ENCODE results near the gene NKX6-2.

Gene NKX6-2

DNA sequence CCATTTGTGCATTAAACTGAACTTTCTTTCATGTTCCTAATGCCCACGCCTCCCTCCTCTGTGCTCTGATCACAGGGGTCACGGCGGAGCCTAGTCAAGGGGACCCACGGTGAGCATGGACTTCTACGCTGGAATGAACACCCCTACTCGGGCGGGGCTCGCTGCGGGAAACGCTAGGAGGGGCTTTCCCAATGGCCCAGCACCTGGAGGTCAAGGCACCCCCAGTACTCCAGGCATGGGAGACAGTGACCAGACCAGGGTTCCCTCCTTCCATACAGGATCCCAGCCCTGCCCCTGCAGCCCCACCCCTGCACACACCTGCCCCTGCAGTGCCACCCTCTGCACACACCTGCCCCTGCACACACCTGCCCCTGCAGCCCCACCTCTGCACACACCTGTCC, 27.1 kb upstream of the NKX6-2 start:
- no peak for DNase-seq (ENCODE audit: low read depth in 3 of 3)

GRCh38 chr10:132812520-132812919, 26.6 kb upstream of the NKX6-2 start:
- DNase-seq (ENCODE audit: low read depth in 3 of 3) = no peak

DNA sequence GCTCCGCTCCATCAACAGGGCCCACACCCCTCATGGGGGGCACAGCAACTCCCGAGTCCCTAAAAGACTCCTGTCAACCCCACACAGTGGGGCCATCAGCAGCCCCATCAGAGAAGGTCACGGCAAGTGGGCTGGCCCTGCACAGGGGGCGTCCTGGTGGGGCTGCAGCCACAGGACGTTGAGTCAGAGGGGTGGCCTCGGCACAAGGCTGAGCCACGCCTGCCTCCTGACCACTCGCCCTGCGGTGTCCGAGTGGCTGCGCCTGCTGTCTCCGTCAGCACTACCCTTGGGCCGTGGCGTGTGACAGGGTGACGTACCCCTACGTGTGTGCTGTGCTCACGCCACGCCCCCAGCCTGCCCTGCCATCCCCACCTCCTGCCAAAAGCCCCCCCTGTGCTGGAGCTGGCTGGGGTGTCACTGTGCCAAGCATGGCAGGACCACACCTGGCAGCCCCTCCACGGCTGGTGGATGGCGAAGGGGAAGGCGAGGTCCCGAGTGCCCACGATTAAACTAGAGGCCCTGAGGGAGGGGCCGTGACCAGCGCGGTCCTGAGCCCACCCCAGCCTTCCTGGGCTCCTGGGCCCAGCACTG, 26.0 kb upstream of the NKX6-2 start:
- DNase-seq (ENCODE audit: low read depth in 3 of 3) = no peak

DNA sequence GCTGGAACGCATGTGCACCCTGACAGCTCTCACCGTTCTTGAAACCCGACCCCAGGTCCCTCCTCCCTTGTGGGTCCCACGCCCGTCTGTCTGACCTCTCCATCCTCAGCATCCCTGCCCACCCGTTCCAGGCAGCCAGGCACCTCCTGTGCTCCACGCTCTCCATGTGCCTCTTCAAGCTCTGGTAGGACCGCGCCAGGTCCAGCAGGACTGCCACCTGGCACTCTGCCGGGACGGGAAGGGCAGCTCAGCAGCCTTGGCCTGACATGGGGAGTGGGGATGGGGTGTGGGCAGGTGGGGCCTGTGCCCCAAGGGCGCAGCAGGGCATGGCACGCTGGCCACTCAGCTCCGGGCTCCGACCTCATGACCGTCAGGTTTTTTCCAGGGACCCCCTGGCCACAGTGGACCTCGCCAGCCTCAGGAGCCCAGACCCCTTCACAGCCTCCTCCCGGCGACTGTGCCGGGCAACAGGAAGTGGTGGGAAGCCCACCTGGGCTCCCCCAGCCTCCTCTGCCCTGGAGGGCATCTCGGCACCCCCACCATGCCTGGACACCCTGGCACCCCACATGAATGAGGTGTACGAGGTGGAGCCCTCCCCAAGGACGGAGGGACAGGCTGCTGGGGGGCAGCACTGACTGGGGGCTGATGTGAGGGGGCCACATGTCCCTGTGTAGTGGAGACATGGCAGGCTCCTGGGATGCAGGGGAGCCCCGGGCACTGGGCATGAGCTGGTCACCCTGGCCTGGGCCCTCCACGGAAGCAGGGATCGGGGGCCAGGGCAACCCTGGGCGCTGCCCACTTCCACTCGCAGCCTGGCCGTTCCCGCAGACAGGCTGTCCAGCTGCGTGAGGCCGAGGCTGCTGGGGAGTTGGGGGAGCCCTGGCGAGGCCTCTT, 25.1 kb upstream of the NKX6-2 start:
- no peak for DNase-seq (ENCODE audit: low read depth in 3 of 3)

DNA sequence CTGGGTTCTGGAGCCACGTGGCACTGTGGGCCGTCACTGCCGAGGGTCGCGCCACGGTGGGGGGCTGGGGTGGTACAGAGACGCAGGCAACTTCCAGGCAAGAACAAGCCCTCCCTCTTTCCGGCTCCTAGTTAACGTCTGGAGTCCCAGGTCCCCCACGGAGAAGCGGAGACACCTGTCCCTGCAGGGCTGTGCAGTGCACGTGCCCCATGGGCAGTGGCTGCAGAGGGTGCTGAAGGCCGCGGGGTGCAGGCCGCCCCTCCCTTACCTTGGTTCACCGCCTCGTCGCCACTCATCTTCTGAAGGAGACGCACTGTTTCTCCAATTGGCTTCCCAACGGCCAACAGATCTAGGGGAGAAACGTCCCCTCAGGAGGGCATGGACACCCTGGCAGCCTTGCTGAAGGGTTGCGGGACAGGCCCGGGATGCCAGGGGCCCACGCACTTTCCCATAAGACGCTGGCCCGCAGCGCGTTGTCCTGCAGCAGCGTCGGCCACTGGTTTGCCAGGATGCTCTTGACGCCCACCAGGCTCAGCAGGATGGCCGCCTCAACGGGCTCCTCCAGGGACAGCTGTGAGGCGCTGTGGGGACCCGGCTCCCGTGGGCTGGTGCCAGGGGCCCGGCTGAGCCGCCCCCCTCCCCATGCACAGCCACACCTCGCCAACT, 24.3 kb upstream of the NKX6-2 start:
- no peak for DNase-seq (ENCODE audit: low read depth in 3 of 3)

- DNase-seq (ENCODE audit: low read depth in 3 of 3) = no peak
These were observed 23.5 kb upstream of the NKX6-2 start for GRCh38 chr10:132809232-132810140.

DNA sequence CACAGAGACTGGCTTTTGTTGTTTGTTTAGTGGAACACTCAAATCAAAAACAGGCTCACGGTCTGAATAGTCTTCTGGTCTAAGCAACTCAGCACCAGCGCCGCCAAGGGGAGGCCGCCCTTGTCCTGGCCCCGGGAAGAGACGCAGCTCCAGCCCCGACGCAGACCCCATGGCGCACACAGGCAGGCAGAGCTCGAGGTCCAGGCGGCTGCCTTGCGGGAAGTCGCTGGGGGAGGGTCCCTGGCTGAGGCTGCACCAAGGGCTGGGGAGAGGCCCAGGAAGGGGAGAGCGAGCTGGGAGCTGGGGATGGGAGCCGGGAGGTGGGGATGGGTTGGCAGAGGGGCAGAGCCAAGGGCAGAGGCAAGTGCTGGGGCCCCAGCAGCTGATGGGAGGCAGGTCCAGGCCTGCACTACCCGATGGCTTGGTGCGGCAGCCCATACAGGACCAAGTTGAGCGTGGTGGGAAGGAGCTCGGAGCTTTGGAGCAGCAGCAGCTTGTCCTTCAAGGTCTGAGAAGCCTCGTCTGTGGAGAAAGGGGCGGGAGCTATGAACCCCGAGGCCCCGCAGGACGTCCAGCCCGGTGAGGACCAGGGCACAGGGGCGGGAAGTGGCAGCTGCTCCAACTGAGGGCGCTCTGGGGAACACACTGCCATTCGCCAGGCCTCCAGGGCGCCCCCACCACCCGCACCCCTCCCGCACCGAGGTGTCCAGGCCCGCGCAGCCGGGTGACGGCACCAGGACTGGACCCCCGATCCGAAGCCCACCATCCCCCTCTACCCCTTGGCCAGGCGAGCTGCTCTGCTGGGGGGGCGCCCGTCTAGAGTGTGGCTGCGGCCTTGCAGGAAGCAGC, 22.7 kb upstream of the NKX6-2 start:
- no peak for DNase-seq (ENCODE audit: low read depth in 3 of 3)

GRCh38 chr10:132807621-132808049, 21.7 kb upstream of the NKX6-2 start:
- DNase-seq (ENCODE audit: low read depth in 3 of 3) = no peak

DNA sequence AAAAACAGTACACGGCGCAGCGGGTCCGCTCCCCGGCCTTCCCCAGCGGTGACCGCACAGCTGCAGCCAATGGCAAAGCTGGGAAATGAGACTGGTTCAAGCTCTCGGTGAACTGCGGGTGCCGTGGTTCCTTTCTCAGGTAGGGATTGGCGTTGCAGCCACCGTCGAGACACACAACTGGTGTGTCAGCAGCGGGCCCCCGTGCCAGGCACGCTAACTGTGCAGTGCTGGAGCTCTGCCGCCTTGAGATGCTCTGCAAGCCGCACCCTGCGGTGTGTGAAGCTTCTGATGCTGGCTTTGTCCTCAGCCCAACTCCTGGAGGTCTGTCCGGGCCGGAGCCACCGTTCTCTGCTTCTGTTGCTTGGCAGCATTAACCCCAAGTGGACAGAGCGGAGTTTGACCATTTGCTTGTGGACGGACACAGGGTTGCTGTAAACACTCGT, 20.6 kb upstream of the NKX6-2 start:
- DNase-seq (ENCODE audit: low read depth in 3 of 3) = no peak

DNA sequence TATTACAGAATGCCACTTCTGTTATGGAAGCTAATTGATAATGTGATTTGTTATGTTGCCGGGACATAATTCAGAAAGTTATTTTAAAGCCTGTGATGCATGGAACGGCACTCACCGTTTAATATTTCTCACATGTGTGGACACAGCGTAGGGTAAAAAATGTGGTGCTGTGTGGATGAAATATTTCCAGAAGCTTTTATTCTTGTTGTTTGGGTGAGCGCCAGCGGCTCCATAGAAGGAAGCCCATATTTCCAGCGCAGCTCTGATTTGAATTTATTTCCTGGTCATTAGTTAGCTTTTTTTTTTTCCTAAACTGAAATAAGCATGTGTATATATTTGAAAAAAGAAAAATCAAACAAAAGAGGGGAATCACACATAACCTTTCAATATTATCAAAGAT, 20.2 kb upstream of the NKX6-2 start:
- no peak for DNase-seq (ENCODE audit: low read depth in 3 of 3)

DNA sequence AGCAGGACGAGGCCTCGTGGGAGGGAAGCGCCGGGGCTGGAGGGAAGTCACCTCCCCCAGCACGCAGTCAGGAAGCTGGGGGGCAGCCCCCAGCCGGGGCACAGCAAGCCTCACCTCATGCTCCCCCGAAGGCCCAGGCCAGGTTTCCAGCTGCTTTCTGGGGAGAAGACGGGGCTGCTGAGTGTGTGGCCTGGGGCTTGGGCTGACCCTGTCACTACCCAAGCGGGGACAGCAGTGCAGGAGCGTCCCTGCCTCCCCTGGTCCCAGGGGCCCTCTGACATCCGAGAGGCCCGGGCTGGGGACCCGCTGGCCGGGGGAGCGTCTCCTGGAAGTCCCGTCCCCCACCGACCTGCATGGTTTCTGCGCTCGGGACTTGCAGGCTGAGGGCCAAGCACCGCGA, 19.7 kb upstream of the NKX6-2 start:
- no peak for DNase-seq (ENCODE audit: low read depth in 3 of 3)

GRCh38 chr10:132804785-132805426, 19.0 kb upstream of the NKX6-2 start:
- DNase-seq (ENCODE audit: low read depth in 3 of 3) = no peak

- no peak for DNase-seq (ENCODE audit: low read depth in 3 of 3)
These were observed 18.3 kb upstream of the NKX6-2 start for GRCh38 chr10:132804287-132804686.

DNA sequence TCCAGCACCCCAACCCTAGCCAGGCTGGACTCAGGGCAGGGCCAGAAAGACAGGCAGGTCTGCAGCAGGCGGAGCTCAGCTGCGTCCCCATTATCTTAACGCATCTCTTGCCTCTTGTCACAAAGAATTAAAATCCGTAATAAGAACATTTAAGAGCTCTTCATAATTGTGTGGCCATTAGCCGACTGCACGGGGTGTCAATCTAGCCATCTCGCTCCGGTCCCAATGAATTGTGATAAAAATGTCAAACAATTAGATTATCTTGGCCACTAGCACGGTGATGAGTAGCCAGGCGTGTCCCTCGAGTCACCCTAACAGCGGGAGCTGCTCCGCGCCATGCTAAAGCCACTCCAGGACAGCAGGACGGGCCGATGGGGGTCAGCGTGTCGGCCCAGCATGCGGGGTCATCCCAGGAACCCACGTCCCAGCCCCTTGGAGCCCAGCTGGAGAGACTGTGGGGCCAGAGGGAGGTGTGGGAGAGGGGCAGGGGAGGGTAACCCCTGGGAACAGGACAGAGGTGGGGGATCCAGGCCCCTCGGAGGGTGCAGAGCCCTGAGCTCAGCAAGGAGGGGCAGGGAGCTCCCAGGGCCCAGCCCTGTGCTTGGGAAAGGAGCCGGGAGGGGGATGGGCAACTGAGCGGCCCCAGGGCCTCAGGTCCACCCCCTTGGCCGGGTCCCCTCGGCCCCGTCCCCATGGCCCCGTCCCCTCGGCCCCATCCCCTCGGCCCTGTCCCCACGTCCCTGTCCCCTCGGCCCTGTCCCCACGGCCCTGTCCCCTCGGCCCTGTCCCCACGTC, 17.7 kb upstream of the NKX6-2 start:
- no peak for DNase-seq (ENCODE audit: low read depth in 3 of 3)

DNA sequence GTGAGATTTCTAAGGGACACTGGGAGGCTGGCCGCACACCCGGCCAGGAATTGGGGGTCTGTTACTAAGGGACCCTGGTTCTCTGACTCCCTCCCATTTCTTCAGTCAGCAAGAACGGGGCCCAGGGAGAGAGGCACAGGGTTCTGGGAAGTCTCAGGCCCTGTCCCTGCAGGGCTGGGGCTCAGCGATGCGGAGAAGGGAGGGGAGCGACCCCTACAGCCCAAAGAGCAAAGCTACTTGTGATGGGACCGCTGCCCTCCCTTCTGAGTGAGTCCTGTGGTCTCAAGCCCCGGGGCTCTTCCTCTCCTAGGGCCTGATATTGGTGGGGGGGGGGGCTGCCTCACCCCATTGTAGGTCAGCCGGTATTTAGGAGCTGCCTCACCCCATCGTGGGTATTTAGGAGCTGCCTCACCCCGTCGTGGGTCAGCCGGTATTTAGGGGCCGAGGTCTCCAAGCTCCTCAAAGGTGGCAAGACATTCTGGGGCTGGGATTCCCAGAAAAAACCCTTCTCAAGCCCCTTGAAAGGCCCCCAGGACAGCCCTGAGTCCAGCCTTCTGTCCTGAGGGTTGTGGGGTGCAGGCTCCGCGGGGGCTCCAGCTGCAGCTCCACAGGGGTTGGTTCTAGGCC, 16.9 kb upstream of the NKX6-2 start:
- no peak for DNase-seq (ENCODE audit: low read depth in 3 of 3)

- DNase-seq (ENCODE audit: low read depth in 3 of 3) = no peak
These were observed 16.1 kb upstream of the NKX6-2 start for GRCh38 chr10:132802048-132802447.

GRCh38 chr10:132799865-132800264, 13.9 kb upstream of the NKX6-2 start:
- DNase-seq (ENCODE audit: low read depth in 3 of 3) = no peak

- no peak for DNase-seq (ENCODE audit: low read depth in 3 of 3)
These were observed 12.9 kb upstream of the NKX6-2 start for GRCh38 chr10:132798876-132799275.

GRCh38 chr10:132798403-132798802, 12.5 kb upstream of the NKX6-2 start:
- DNase-seq (ENCODE audit: low read depth in 3 of 3) = no peak

Measured in stimulated activated CD4-positive, alpha-beta T cell treated with anti-CD3 and anti-CD28 coated beads, TNF-alpha, amount 100 ng/mL, for 48 hours (primary cell).